NCI-H2107 treated with DMSO at 0.1 percent for 48 hours (cell line): ENCODE measurements around the gene STXBP5.

Experiments used
- DNase-seq: peaks from one replicate; lab custom pipeline; 2025; ENCODE audit not compliant: unreplicated experiment; lab: John Stamatoyannopoulos, UW

STXBP5 gene

GRCh38 chr6:147177286-147177685 is 26.9 kb upstream of the STXBP5 start:
- no peak for DNase-seq

DNA sequence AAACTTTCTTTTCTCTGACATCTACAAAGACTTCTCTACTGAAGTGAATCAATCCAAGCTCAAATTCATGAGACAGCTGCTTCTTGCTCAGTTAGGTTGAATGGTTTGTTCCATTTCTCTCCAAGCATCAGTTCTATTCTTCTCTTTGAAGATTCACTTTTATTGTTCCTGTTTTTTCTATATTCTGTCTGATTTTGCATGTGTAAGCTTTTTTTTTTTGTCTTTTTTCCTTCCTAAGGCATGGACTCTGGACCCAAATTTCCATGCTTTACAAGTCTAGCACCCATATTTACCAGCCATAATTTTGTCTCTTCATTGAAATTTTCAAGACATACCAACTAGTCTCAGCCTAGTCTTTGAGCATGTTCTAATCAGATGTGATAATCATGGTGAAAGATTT is 25.9 kb upstream of the STXBP5 start:
- no peak for DNase-seq

DNA sequence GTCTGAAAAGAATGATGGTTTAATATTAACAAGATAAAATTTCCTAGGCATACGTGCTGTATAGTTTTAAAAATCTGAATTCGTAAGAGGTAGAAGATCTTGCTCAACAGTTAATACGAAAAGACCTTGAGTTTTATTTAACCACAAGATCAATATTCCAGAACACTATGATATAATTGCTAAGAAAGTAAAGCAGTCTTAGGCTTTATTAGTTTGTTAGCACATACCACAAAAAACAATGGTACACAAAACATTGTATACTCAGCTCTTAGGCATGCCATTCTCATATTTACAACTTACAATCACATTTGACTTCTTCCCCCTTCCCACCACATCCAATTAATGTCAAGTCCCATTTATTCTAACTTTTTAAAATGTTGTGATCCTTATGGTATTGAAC is 24.4 kb upstream of the STXBP5 start:
- no peak for DNase-seq

DNA sequence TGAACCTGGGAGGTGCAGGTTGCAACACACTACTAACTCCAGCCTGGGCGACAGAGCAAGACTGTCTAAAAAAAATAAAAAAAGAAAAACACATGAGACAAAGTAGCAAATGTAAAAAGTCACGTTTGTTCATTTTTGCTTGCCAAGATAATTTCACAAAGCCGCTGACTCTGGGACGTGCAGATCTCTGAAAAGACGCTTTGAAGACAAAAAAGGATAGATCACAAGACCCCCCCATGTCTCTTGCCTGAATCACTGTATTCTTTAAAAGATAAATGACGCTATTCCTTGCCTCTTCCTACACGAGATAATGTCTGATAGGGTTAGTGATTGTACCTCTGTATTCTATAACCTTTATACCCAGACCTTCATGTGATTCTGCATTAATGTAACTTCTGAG is 23.3 kb upstream of the STXBP5 start:
- DNase-seq: no peak

DNA sequence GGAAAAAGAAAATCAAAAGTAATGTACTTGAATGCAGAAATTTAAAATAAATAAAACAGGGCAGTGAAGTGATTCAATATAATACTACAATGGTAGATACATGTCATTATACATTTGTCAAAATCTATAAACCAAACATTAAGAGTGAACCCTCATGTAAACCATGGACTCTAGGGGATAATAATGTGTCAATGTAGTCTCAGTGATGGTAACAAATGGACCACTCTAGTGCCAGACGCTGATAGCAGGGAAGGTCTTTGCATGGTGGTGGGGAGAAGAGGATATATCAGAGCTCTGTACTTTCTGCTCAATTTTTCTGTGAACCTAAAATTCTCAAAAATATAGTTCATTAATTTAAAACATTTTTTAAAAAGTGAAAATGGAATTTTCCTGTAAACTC is 19.8 kb upstream of the STXBP5 start:
- DNase-seq: no peak

DNA sequence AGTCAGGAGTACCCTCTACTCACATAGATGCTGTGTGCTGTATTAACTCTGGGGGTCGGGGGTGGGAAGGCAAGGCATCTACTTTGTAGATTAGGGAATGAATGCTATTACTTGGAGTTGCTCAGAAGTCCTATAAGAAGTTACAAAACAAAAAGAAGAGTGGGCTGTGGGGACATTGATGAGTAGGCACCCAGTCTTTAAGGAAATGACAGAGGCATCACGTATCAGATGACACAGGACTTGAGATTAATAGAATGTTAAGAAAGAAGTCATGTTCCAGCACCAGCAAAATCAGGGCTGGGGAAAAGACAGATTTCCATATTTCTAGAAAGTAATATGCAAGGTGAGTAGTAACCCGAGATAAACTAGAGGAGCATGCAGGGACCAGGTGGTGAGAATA is 19.0 kb upstream of the STXBP5 start:
- DNase-seq: no peak

DNA sequence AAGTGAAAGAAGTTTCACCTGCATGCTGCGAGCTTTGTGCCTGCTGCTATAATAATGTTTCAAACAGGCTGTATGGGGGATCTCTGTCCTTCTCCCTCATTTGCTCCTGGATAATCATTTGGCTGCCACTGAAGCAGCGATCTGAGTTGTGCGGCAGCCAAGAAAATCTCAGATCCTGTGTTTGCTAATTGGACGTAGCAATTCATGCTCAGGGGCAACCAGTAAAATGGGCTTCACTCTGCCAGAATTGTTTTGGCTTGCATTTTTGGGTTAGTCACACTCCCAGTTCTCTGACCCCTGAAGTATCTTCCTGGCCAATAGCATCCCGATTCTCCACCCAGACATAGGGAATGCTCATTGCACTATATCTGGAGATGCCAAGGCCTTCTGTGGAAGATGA is 13.7 kb upstream of the STXBP5 start:
- no peak for DNase-seq

DNA sequence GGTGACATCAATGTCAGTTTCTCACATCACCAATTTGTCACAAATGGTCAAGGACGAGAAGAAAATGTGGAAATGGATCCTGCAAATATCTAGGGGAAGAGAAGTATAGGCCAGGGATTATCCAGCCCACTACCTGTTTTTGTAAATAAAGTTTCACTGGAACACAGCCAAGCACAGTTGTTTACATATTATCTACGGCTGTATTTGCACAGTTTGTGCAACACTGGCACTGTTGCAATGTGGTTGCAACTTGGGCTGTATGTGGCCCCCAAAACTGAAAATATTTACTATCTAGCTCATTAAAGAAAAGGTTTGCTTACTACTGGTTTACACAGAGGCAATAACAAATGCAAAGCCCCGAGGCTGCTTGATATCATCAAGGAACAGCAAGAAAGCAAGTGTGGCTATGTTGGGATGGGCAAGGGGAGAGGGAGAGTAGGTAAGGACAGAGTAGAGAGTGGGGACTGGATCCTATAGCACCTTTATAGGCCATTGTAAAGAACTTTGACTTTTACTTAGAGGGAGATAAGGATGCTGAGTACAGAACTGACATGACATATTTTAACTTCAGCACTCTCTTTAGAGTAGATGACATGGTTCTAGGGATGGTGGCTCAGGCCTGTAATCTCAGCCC is 11.8 kb upstream of the STXBP5 start:
- no peak for DNase-seq

GRCh38 chr6:147194652-147195411 is 9.4 kb upstream of the STXBP5 start:
- no peak for DNase-seq

DNA sequence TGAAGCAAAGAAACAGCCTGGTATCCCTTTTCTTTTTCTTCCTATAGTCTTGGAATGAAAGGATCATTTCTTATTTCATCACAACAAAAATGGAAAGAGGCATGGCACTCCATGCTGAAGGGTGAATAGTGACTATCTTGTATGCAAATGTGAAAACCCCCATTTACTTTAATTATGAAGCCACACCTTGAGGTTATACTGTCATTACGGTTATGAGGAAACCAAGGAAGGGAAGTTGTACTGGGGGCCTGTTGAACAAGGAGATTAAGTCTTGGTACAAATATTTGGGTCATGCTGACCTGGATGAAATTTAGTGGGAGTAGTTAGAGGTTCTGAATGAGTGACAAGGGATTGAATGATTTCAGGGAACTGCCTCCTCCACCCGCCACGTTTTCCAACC is 8.7 kb upstream of the STXBP5 start:
- DNase-seq: no peak

- DNase-seq: no peak
These were observed 8.2 kb upstream of the STXBP5 start for GRCh38 chr6:147195987-147196386.

- no peak for DNase-seq
These were observed 3.5 kb upstream of the STXBP5 start for GRCh38 chr6:147200711-147201110.

DNA sequence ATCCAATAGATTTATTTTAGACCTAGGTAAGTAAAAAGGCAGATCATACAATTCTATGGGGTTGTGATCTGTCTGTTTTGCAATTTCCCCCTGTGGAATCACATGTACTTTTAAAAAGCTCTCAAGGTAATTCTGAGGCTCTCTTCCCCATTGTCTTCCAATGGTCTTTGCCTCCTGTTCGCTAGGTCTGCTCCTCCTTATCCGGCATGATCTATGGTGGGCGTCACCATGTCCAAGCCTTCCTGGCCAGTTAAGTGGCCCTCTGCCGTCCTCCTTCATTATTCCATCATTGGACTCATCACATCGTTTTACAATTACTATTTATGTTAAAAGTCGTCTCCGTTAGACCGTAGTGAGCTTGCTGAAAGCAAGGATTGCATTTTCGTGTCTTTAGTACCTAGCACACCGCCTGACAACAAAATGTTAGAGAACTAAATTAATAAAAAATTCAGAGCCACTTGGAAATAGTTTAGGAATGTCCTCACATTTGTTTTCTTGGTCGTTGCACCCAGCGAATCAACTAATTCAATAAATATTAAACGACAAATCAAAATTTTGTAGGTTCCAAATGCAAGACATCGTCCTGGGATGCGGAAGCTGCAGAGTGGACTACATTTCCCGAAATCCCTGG is 2.2 kb upstream of the STXBP5 start:
- DNase-seq: peak; percentile 43

- DNase-seq: peak; percentile 86
These were observed 1.5 kb upstream of the STXBP5 start for GRCh38 chr6:147202516-147203310.

- DNase-seq: peak; percentile 41
These were observed 732 bp upstream of the STXBP5 start for GRCh38 chr6:147203311-147204059.

DNA sequence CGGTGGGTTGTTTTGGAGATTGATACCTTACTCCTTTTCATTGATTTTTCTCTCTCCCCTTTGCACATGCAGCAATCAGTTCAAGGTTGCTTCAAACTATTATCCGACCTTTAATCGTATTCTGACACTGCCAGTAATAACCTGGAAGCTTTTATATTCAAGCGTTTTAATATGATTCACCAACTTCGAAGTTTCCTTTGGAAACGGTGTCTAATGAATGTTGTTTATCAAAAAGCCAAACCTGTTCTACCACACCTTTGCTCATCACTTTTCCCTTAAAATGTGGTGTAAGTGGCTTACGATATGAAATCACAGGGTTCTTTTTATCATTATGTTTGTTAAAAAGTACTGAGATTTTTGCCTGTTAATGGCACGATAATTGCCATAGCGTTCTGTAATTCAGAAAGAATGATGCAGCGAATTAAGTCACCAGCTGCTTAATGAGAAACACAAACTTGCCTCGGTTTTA is 660 bp downstream of the STXBP5 start:
- peak; percentile 50 for DNase-seq

GRCh38 chr6:147205690-147206600 is 1.7 kb downstream of the STXBP5 start:
- DNase-seq: peak; percentile 13

DNA sequence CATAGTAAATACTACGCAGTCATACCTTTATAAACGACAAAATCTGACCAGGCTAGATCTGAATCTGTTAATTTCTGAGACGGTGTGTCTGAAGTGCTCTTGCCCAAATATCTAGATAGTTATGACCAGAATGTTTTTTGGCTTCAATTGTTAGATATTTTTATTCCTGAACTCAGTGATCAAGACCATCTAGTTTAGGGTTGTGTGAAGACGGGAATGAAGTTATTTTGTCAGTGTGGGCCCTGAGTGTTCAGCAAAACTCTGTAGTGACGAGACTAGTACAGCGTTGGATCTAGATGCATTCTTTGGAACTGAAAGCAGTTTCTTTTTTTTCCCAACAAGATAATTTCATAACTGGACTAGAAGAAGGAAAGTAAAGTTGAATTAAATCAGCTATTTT is 3.1 kb downstream of the STXBP5 start:
- no peak for DNase-seq

DNA sequence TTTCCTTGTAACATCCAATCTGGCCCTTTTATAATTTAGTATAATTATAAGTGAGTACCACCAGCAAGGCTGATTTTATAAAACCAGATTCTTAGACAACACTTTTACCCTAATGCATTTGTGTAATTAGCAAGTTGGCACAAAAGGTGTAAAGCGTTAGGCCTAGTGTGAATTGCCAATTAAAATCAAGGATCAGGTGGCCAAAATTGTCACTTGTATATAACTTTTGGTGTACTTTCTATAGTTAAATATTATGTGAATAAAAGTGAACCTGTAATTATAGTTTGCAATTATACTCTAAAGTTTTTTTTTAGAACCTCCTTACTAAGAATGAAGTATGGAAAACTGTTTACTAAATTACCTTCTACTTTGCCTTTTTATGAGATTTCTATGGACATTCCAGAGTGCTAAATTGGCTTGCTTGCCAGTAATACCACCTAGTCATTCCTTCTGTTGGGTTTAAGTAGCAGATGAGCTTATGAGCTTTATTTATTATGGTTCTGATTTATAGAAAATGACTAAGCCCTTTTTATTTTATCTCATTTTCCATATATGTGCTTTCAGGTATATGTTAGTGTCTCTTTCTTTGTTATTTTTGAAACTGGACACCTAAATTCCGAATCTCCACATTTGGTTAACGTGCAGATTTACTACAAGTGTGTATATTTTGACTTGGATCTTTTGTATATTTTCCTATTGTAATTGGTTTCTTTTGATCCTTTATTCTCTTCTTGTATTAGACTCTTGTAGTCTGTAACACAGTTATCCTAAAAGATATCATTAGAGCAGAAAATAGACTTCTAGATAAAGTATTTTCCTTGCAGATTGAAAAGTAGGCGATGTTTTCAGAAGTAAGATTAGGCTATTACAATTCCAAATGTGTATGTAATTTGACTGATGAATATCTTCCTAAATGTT is 3.9 kb downstream of the STXBP5 start:
- no peak for DNase-seq
